Fibroblast of peridontal ligament (primary cell): ENCODE measurements around the gene LANCL2.
"Not testable (repeated sequence)": the region's sequence is repeated elsewhere in the genome, so short reads cannot be mapped to it uniquely, and the experiment has no call there.

Source experiments
- DNase-seq: peaks from one replicate; pipeline ENCODE4 v3.0.0-alpha.2; 2010; ENCODE audit errors: extremely low read depth

Gene LANCL2

GRCh38 chr7:55471594-55471993 is 106.5 kb downstream of the LANCL2 start:
- DNase-seq, result not testable (repeated sequence)

DNA sequence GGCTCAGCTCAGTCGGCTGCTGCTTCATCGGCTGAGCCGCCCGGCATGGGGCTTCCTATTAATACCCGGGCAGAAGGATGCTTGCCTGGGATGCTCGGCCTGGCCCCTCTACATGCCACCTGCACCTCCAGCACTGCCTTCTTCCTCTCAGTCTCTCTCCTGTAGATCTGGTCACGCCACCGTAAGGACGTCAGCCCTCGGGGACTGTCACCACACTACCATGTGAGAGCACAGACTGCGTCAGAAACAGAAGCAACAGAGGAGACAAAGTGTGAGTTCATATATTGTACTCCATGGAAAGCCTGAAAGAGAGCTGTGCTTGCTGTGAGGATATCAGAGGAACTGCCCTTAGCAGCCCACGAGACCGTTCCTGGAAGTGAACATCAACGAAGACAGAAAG is 107.3 kb downstream of the LANCL2 start:
- not testable (repeated sequence) for DNase-seq

DNA sequence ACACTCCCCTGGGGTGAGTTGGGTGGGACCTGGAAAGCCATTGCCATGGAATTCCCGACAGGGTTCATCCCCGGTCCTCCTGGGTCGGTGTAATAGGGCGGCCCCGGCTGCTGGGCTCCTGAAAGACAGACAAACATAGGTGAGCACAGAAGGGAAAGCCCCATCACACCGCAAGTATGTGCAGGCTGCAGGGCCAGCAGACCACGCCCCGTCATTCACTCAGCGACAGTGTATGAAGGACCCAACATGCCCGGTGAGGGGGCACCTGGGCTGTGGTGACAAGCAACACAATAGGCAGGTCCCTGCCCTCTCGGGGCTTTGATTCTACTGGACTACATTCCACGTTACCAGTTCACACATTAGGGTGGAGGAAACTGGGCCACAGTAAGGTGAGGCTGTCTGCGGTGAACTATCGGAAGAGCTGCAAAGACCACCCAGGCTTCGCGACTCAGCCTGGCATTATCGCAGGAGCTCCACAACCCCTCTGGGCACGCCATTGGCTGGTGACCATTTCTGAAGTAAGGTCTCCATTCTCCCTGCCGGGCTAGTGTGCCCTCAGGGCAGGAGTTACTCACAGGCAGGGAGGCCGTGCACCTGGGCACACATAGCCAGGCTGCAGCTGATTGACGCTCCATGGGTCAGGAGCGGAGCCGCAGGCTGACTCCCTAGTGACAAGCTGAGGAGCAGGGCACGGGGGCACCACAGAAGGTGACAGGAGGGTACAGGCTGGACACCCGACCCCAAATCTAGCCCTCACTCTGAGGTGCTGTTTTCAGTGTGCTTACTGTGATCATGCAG is 108.0 kb downstream of the LANCL2 start:
- DNase-seq, result no peak

- DNase-seq, result no peak
These were observed 108.8 kb downstream of the LANCL2 start for GRCh38 chr7:55473932-55474331.

DNA sequence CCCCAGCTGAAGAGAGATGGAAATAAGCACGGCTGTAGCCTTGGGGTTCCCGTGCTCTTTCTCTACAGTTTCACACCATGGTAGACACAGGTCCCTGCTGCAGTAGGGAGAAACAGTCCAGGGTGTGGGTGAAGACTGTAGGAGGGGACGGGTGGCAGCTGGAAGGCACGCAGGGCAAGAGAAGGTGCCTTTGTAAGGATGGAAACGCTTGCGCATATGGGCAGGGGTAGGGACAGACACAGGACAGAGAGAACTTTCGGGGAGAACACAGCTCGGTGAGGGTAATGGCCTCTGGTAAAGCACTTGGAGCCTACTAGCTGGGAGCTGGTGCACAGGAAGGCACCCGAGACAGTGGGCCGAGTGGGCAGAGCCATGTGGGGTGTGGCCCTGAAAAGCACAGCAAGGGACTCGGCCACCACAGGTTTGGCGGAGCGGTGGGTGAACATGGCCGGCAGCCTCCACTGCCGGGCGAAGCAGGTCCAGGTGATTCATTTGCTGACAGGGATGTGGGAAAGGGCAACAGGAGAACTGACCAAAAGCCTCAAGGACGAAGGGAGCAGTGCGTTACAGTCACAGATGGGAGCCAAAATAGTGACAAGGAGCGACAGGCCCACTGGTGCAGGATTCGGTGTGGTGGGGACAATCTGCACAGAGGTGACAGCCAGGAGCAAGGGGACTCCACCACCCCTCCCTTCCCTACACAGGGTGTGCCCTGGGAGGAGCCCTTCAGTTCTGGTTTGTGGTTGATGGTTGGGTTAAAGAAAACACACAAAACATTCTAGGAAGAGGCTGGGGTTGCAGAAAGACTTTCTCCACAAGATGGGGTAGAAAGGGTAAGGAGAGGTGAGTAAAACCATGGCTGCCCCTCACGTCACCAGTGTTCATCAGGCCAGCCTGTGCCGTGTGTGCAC is 110.1 kb downstream of the LANCL2 start:
- no peak for DNase-seq

DNA sequence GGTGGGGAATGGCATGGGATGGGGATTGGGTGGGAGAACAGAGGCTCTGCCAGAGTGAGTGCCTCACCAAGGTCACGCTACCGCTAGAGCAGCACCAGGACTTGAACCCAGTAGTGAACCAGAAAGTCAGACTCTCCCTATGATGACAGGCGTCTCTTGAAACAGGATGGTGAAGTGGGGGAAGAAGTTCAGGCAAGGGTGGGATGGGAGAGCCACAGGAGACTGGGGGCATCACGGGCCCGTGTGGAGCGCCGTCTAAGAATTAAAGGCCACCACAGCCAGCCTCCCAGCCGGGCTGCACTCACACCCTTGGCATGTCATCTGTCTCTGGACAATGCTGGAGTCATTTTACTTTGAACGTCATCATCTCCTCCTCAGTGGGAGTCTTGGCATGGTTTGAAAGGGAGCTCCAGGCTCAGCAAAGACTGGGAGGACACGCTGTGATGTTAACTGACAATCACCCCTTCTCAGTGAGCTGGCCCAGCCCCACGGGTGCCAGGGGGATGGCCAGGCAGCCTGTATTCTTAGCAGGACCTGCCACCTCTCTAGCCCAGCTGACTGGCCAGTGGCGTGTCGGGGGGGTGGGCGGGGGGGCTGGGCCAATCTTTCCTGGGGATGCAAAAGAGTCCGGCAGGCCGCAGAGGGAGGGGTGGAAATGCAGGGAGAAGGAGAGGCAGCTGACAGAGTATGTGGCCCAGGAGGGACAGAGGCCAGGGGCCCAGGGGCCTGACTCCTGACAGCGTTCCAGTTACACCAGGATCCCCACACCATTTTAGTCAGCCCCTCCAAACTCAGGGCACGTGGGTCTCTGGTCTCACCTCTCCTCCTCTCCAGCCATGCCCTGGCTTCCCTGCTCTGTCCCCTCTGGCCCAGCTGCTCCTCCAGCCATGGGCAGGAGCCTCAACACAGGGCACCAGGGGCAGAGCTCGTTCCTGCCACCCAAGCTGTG is 111.0 kb downstream of the LANCL2 start:
- peak; percentile 68 for DNase-seq

GRCh38 chr7:55476852-55477780 is 112.0 kb downstream of the LANCL2 start:
- no peak for DNase-seq

GRCh38 chr7:55477781-55478374 is 112.7 kb downstream of the LANCL2 start:
- peak; percentile 84 for DNase-seq

GRCh38 chr7:55478700-55479099 is 113.6 kb downstream of the LANCL2 start:
- DNase-seq, result no peak

GRCh38 chr7:55481155-55481554 is 116.0 kb downstream of the LANCL2 start:
- no peak for DNase-seq

DNA sequence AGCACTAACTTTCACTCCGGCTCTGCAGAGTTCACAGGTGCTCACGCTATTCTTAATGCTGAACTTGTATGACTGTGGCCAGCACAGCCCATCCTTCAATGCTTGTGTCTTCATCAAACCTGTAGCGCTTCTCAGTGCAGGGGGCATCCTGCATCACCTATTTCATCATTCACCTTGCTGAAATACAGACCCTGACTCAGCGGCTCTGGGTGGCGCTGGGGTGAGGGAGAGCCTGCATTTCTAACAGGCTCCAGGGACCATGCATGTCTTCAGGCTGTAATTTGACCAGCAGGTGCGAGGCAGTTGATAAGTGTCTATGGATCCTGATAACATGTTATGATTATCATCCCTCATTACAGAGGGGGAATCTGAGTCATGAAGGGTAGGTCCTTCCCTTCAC is 117.9 kb downstream of the LANCL2 start:
- no peak for DNase-seq
